Anterior cingulate cortex (tissue), 58 donors: ENCODE data around the gene KERA.
"Not testable (repeated sequence)": the region's sequence is repeated elsewhere in the genome, so short reads cannot be mapped to it uniquely, and the experiment has no call there.

Source experiments
- DNase-seq, 58 donors: peaks; one replicate each; lab custom pipeline; 2025; lab: John Stamatoyannopoulos, UW

KERA gene, protein sequence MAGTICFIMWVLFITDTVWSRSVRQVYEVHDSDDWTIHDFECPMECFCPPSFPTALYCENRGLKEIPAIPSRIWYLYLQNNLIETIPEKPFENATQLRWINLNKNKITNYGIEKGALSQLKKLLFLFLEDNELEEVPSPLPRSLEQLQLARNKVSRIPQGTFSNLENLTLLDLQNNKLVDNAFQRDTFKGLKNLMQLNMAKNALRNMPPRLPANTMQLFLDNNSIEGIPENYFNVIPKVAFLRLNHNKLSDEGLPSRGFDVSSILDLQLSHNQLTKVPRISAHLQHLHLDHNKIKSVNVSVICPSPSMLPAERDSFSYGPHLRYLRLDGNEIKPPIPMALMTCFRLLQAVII

GRCh38 chr12:91057368-91058165 is at the start of gene KERA:
Gene KERA (minus strand): TSS chr12:91058024. CDS start chr12:91056281, 1,743 bp downstream.
- no peak for DNase-seq

DNA sequence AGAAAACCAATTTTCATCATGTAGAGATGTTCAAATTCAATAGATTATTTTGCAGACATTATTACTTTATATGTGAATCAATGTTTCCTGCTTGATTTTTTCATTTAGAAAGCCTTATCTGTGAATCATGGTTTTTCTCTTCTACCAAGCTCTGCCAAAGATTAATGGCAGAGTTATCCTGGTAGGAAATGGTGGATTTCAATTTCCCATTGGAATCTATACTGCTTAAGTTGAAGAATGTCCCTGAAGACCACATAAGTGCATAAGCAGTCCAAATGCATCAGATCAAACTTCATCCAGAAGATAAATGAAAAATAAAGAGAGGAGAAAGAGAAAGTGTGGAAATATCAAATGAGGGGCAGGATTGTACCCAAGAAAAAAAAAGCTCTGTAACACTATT is 48.5 kb upstream of the KERA start:
- DNase-seq = no peak

- DNase-seq = no peak
These were observed 48.0 kb upstream of the KERA start for GRCh38 chr12:91105807-91106206.

DNA sequence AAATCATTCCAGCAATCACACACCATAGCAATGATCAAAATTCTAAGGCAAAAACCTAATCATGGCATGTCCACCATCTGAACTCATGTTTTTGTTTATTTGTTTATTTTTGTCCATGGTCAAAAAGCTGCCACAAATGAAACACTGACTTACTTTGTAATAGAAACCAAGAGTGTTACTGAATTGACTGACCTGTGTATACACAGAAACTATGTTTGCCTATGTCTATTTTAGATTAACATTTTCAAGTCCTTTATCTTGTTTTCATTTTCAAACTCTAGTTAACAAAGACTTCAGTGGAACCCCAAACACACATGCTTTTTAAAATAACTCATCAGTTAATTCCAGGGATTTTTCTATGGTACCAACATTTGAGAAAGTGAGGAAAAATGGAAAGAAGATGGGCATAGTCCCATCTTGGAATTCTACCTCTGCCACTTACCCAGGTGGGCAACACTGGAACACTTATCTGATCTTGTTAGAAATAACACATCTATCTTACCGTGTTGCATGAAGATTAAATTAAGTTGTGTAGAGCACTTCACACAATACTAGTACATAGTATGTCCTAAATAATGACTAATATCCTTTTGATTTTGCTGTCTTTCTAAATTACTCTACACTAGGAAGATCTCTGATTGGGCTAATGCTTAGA is 47.1 kb upstream of the KERA start:
- no peak for DNase-seq

- no peak for DNase-seq
These were observed 45.8 kb upstream of the KERA start for GRCh38 chr12:91103624-91104023.

DNA sequence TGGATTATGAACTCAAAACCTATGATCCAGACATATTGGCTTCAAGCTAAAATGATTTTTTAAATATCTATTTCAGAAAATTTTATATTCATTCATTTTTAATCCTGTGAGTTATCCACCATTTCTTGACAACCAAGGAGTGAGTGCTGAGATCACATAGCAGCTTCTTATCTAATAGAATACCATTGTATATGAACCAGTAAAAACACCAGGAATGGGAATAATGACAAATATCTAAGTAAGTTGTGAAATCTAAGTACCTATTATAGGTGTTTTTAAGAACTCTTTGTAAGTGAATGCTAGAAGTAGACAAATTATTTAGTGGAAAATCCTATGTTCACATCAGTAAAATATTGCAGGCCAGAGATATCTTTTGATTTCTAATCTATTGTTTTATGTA is 45.3 kb upstream of the KERA start:
- no peak for DNase-seq

DNA sequence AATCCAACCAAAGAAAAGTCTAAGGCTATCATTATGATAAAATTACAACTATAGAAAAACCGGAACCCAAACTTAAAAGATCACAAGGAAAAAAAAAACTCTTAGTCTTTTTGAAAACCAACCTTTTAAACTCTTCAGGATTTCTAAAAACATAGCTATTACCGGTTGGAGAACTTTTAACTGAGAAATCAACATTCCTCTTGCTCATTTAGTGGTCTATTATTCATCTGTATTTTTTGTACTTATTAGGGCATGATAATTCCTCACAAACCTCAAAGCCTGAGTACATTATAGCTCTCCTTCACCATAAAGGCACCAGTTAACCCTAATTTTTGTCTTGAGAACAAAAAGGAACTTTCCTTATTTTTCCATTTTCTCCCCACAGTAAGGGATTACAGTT is 43.1 kb upstream of the KERA start:
- no peak for DNase-seq

DNA sequence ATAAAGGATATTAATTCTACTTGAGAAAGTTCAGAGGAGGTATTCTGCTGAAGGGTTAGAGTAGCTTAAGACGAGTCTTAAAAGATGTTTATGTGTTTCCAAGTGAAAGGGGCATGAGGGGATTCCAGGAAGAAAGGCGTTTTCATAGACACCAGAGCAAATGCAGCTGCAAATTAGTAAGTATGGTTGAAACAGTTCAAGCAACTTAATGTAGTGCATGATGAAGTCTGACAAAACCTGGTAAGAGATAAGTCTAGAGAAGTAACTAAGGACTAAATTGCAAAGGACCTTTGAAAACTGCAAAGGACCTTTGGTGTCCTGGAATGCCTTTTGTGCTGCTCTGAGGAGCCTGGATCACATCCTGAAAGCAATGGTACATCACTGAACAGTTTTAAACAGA is 42.0 kb upstream of the KERA start:
- no peak for DNase-seq

- DNase-seq = no peak
These were observed 41.5 kb upstream of the KERA start for GRCh38 chr12:91099341-91099740.

- no peak for DNase-seq
These were observed 41.1 kb upstream of the KERA start for GRCh38 chr12:91098941-91099340.

DNA sequence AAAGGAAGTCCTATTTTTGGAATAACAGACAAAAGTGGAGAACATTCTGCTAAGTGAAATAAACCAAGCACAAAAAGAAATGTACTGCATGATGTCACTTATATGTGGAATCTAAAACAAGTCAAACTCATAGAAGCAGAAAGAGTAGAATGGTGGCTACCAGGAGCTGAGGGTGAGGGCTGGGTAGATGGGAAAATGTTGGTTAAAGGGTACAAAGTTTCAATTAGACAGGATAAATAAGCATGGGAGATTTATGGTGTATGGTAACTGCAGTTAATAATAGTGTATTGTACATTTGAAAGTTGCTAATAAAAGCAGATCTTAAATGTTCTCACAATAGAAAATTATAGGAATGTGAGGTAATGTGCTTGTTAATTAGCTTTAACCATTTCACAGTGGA is 40.6 kb upstream of the KERA start:
- no peak for DNase-seq

DNA sequence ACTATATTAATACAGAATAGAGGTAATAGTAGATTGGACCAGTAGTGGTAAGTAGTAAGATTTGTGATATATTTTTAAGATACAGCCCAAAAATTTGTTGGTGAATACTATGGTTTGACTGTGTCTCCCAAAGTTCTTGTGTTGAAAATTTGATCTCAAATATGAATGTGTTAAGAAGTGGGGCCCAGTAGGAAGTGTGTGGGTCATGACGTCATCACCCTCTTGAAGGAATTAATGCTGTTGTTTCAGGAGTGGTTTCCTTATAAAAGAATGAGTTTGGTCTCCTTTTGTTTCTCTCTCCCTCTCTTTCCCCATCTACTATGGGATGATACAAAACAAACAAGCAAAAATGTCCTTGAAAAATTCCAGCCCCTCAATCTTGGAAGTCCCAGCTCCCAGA is 37.1 kb upstream of the KERA start:
- DNase-seq = no peak

DNA sequence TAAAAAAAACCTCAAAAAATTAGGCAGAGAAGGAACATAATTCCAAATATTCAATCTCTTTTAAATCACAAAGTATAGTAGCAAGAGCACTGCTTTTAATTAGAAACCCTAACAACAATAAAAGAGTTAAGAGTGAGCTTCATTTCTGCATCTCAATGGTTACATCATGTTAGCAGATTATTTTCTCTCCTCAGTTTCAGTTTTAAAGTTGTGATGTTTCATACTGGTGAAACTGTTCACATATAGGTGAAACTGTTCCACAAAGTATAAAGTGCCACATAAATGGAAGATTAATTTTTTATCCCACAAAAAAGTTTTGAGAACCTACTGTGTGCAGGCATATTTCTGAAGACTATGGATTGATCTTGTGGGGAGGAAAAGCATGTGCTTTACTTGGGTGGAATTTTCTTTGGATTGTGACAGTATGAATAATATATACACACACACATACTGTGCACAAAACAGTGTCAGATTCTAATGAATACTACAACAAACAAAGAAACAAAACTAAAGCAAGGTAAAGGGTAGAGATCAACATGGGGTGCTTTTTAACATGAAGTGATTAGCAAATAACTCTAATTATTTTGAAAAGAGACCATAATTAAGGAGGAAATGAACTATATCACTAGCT is 36.3 kb upstream of the KERA start:
- DNase-seq = no peak

DNA sequence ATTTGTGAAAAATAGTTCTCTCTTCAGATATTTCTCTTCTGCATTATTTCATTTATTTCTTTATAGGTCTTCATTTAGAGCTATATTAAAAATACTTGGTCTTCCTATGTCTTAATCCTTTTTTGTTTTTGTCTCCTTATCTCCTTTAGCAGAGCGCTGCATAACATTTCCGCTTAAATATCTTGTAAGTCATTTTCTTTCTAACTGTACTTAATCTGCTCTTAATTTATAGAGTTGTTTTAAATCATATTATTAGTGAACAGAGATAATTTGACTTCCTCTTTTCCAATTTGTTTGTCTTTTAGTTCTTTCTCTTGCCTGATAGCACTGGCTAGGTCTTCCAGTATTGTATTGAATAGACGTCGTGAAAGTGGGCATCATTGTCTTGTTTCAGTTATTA is 35.5 kb upstream of the KERA start:
- DNase-seq = no peak

- no peak for DNase-seq
These were observed 34.3 kb upstream of the KERA start for GRCh38 chr12:91091916-91092715.

- DNase-seq = not testable (repeated sequence)
These were observed 32.1 kb upstream of the KERA start for GRCh38 chr12:91089953-91090352.

DNA sequence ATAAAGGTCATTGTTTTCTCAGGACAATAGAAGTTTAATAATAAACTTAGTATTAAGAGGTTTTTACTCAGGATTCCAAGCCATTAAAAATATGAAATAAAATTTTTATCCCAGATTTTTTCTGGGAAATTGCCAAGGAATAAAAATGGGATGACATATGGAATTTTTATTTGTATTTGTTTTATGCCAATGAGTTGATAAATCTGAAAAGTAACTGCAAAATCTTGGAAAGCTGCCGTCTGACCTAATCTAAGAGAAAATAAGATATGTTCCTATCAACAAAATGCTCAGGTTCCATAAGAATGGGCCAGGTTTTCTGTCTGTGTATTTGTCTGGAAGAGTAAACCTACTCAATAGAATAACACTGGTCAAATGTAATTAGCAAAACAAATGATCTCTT is 22.2 kb upstream of the KERA start:
- DNase-seq = no peak

DNA sequence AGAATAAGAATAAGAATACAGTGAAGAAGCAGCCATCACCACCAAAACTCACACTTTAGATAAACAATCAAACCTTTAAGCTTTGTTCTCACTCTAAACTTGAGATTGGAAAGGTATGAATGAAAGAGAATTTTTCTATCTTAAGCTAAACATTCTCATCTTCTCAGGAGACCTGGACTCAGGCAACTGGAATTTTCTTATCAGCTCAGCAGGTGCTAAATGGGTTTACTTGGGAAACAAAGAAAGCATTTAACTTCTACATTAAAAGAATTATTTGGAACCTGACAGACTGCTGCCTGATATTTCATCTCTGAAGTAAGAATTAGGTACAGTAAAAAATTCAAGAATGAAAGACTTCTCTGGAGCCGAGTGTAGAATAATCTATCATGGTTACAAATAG is 20.7 kb upstream of the KERA start:
- no peak for DNase-seq

DNA sequence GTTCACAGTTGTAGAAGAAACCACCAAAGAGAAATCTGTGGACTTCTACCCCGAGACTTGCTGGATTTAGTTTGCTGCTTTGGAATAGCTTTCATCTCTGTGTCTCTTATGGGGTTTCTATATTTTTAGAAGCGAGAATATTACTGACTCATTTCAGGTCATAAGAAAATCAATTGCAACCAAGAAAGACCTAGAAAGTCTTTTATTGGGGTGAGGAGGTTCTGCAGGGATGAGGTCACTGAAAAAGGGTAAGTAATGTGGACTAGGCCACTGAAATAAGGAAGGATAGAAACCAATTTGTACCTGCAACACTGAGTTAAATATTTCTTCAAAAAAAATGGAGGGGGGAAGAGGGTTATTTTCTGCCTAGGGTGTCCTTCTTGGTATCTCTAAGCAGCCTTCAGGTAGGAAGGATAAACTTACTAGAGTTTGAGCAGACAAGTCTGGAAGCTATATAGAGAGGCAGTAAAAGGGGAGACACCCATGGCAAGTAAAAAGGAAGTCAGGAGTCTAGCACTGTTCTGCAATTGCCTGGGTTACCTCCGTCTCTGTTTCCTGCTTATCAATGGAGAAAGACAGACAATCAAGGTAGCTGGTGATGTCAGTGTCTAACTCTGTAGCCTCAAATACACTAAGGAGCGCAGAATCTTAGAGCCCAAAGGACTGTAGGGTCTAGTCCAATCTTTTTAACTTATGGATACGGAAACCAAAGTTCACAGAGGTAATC is 19.6 kb upstream of the KERA start:
- no peak for DNase-seq

DNA sequence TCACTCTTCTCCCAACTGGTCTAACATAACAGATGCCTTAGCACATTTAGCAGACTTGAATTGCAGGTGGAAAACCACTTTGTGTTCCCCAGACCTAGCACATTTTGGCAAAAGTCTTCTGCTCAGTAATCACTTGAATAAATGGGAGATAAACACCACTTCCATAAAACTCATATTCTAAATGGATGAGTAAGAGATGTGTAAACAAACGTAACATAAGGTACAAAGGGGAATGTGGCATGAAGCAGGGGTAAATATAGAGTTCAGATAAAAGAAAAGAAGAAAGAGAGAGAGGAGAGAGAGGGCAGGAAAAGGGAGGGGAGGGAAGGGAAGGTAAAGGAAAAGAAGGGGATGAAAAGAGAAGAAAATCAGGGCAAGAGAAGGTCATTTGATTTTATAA is 17.0 kb upstream of the KERA start:
- DNase-seq = no peak
